GM10847 (cell line): ENCODE results near the gene TAL1.

Experiments used
- POLR2A ChIP-seq: IDR thresholded peaks from 2 replicates; pipeline ENCODE4 v1.6.1; 2011; ENCODE audit not compliant: insufficient read length; ENCODE audit errors: extremely low read depth

TAL1 gene

DNA sequence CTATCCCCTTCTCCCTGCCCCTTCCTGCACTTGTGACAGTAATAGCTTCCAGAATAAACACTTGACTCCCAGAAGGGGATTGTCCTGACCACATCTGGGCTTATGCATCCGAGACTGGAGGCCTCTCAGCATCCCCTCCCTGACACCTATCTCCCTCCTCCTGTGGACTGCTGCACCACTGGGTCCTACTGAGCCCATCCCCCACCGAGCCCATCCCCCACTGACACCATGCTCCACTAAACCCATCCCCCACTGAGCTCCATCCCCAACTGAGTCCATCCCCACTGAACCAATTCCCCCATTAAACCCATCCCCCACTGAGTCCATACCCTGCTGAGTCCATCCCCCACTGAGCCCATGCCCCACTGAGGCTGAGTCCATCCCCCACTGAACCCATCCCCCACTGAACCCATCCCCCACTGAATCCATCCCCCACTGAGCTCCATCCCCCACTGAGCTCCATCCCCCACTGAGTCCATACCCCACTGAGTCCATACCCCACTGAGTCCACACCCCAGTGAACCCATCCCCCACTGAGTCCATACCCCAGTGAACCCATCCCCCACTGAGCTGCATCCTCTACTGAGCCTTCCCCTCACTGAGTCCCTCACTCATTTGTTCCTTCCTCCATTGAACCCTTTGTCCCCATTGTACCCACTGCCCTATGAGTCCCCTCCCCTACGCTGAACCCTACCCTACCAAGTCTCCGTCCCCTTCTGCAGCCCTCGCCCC lies 47.8 kb downstream of the TAL1 start:
- TF ChIP-seq POLR2A: no peak

DNA sequence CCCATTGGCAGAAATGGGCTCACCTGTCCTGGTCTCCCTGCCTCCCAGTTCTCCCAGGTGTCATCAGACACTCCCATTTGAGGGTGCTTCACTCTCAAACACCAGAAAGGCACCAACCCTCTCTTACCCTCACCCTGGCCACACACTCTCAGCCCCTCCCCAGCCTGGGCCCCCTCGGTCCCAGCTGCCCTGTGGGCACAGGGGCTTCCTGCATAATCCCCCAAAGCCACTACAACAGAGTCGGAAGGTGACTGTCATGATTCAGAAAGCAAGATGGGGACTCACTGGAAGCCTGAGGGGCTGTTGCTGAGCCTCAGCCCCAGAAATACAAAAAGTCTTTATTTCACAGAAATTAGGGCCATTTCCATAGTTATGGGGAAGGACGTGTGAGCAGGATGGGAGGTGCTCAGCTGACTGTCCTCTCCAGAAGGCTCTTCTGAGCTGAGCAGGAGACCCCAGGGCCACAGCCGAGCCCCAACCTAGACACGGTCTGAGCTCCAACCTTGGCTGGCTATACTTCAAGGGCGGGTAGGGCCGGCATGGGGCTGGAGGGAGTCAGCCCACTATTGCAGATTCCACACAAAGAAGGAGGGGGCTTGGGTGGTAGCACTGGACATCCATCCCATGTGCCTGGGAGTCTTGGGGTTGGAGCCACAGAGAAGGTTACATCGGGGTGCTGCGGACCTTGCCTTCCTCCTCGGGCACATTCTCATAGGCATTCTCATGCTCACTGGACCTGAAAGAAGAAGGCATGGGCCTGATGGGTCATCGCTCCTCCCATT lies 48.5 kb downstream of the TAL1 start:
- no peak for TF ChIP-seq POLR2A

- no peak for TF ChIP-seq POLR2A
Observed at GRCh38 chr1:47182676-47183235, 49.3 kb downstream of the TAL1 start.

DNA sequence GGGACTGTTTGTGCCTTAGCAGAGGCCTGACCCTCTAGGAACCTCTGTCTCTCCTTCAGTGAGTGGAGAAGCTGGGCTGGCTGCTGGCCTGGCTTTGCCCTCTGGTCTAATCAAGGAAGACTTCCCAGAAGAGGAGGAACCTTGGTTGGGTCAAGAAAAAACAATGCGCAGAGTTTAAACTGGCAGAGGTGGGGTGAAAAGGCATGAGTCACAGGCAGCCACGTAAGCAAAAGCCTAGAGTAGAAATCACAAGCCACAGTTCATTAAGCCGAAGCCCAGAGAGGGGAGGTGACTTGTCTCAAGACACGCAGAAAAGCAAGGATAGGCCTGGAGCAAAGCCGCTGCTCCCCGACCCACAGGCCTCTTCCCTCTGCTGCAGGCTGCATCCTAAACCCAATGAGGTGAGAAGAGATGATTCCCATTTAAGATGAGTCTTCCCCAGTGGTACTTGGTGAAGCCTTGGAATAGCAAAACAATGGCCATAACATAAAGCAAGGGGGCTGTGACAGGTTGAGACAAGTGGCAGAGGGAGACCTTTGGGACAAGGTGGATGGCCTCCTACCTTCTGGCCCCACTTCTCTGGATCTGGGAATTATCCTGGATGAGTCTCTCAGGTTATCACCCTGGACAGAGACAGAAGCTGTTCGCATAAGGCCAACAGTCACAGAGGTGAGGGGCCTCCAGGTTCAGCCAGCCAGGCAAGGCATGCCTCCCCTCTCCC lies 49.9 kb downstream of the TAL1 start:
- no peak for TF ChIP-seq POLR2A

GRCh38 chr1:47181095-47181954 lies 50.7 kb downstream of the TAL1 start:
- no peak for TF ChIP-seq POLR2A

- TF ChIP-seq POLR2A: no peak
Observed at GRCh38 chr1:47180603-47181094, 51.4 kb downstream of the TAL1 start.

GRCh38 chr1:47179988-47180563 lies 51.9 kb downstream of the TAL1 start:
- TF ChIP-seq POLR2A: no peak

GRCh38 chr1:47179017-47179987 lies 52.7 kb downstream of the TAL1 start:
- no peak for TF ChIP-seq POLR2A

- no peak for TF ChIP-seq POLR2A
Observed at GRCh38 chr1:47178654-47179016, 53.4 kb downstream of the TAL1 start.

GRCh38 chr1:47178020-47178419 lies 54.0 kb downstream of the TAL1 start:
- no peak for TF ChIP-seq POLR2A

- no peak for TF ChIP-seq POLR2A
Observed at GRCh38 chr1:47175227-47175934, 56.6 kb downstream of the TAL1 start.

- no peak for TF ChIP-seq POLR2A
Observed at GRCh38 chr1:47174656-47175020, 57.4 kb downstream of the TAL1 start.

DNA sequence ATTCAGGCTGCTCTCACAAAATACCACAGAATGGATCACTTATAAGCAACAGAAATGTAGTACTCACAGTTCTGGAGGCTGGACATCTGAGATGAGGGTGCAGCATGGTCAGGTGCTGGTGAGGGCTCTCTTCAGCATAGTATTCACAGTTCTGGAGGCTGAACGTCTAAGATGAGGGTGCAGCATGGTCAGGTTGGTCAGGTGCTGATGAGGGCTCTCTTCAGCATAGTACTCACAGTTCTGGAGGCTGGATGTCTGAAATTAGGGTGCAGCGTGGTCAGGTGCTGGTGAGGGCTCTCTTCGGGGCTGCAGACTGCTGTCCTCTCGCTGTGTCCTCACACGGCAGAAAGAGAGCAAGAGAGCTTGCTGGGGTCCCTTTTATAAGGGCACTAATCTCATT lies 59.2 kb downstream of the TAL1 start:
- no peak for TF ChIP-seq POLR2A
